Caco-2 (cell line): ENCODE data around the gene MUCL1. TPM values are rescaled to one million over a fixed set of nuclear protein-coding genes. Genes with fewer than 3 reads are reported as not detected.

Experiments used
- BruUV-seq: library from RNA; stranded (reverse); fragments of 400-500 nt; replicated peaks from 2 replicates; lab custom pipeline; 2021; lab: Mats Ljungman, UMichigan
- CTCF ChIA-PET: fragments of 300-600 bp; sonication (Branson Sonifier 250); formaldehyde crosslinking; loops from one replicate; lab custom pipeline; 2022; ENCODE audit warnings: antibody characterized with exemption; lab: Charles Lee
- POLR2A ChIA-PET: fragments of 300-600 bp; sonication (Branson Sonifier 250); formaldehyde crosslinking; loops from one replicate; lab custom pipeline; 2022; ENCODE audit warnings: antibody characterized with exemption; lab: Charles Lee
- DNase-seq, 2 experiments: peaks; one replicate each; pipeline versions ENCODE4 v3.0.0 to v3.0.0-alpha.2; 2020 to 2022
- H3K27me3 ChIP-seq: replicated peaks from 2 replicates; pipeline ENCODE4 v1.6.0; 2011; ENCODE audit warnings: low read length; ENCODE audit not compliant: control insufficient read depth, insufficient read depth
- H3K36me3 ChIP-seq: 2 replicates; pipeline ENCODE4 v1.5.1; 2011; ENCODE audit warnings: low read length; ENCODE audit not compliant: control insufficient read depth, insufficient read depth
- H3K4me1 ChIP-seq: fragments of 250-450 bp; sonication (Bioruptor Pico); 2 replicates; pipeline ENCODE4 v1.5.1; 2020; ENCODE audit warnings: mild to moderate bottlenecking
- H3K4me3 ChIP-seq: 2 replicates; pipeline ENCODE4 v1.5.1; 2011; ENCODE audit warnings: low read depth, mild to moderate bottlenecking, control low read depth, low read length
- H3K9me3 ChIP-seq: fragments of 250-450 bp; sonication (Bioruptor Pico); 2 replicates; pipeline ENCODE4 v1.5.1; 2020; ENCODE audit warnings: mild to moderate bottlenecking, moderate library complexity
- H3K27ac Mint-ChIP-seq: one replicate; pipeline ENCODE4 v1.8.0; 2022; ENCODE audit warnings: mixed read lengths; ENCODE audit not compliant: unreplicated experiment
- H3K27me3 Mint-ChIP-seq: one replicate; pipeline ENCODE4 v1.8.0; 2022; ENCODE audit warnings: mixed read lengths; ENCODE audit not compliant: insufficient read depth, unreplicated experiment
- H3K36me3 Mint-ChIP-seq: one replicate; pipeline ENCODE4 v1.8.0; 2022; ENCODE audit warnings: mild to moderate bottlenecking, mixed read lengths; ENCODE audit not compliant: insufficient read depth, unreplicated experiment
- H3K4me1 Mint-ChIP-seq: one replicate; pipeline ENCODE4 v1.8.0; 2022; ENCODE audit warnings: low read depth, mixed read lengths; ENCODE audit not compliant: unreplicated experiment
- H3K4me3 Mint-ChIP-seq: one replicate; pipeline ENCODE4 v1.8.0; 2022; ENCODE audit warnings: mild to moderate bottlenecking, moderate library complexity, mixed read lengths; ENCODE audit not compliant: unreplicated experiment
- H3K9me3 Mint-ChIP-seq: one replicate; pipeline ENCODE4 v1.8.0; 2022; ENCODE audit warnings: mixed read lengths; ENCODE audit not compliant: unreplicated experiment
- CTCF ChIP-seq, 2 experiments: fragments of 200-600 bp in 1 of 2; IDR thresholded peaks; 1 replicate in 1 of 2; 2 replicates in 1 of 2; pipeline versions ENCODE4 v1.5.1 to v1.8.0; 2011 to 2022; ENCODE audit warnings: antibody characterized with exemption in 1 of 2, control low read depth in 1 of 2, inconsistent platforms in 1 of 2, low read depth in 1 of 2, low read length in 1 of 2, mild to moderate bottlenecking in 1 of 2, moderate library complexity in 1 of 2; ENCODE audit not compliant: insufficient read depth in 1 of 2, severe bottlenecking in 1 of 2, unreplicated experiment in 1 of 2
- intact Hi-C: fragments of 100-400 bp; cut with micrococcal nuclease; formaldehyde crosslinking; loops from one replicate; pipeline ENCODE4 v1.10.0; 2022; ENCODE audit not compliant: unreplicated experiment
- total RNA-seq: library from RNA; stranded (reverse); gene quantifications from 2 replicates; pipeline ENCODE4 v1.2.3, GENCODE V29; 2022

The MUCL1 gene
- total RNA-seq, 1 experiment from 2014 or later, result not detected

- H3K9me3 Mint-ChIP-seq, result no peaks in the 10 kb centered on the region
- DNase-seq, result no peak
- no peaks in the 10 kb centered on the region for H3K36me3 Mint-ChIP-seq
- H3K4me1 ChIP-seq, result no peaks in the 10 kb centered on the region
- no peaks in the 10 kb centered on the region for H3K4me1 Mint-ChIP-seq
- intact Hi-C loops, result no loop called here
- no peaks in the 10 kb centered on the region for H3K9me3 ChIP-seq
- H3K4me3 Mint-ChIP-seq, result no peak overlapping the region
- H3K4me3 ChIP-seq, result no peak overlapping the region
- CTCF ChIA-PET, result no interaction called here
- no peaks in the 10 kb centered on the region for H3K27me3 Mint-ChIP-seq
- no peaks in the 10 kb centered on the region for H3K27me3 ChIP-seq
- H3K36me3 ChIP-seq, result no peaks in the 10 kb centered on the region
- TF ChIP-seq CTCF (IDR thresholded peaks at IDR 0.05; ENCODE audit: insufficient read depth in 1 of 2, low read depth in 1 of 2, low read length in 1 of 2, severe bottlenecking in 1 of 2, unreplicated experiment in 1 of 2), result no peak
- no peak overlapping the region for H3K27ac Mint-ChIP-seq
- BruUV-seq, result no TSS peak
- POLR2A ChIA-PET, result no interaction called here
Measured at GRCh38 chr12:54870617-54871016, 16.3 kb downstream of the MUCL1 start.

- Mint-ChIP-seq H3K9me3 (no peaks in the 10 kb centered on the region), H3K4me1 (no peaks in the 10 kb centered on the region), H3K36me3 (no peaks in the 10 kb centered on the region), H3K4me3 (no peak overlapping the region), H3K27ac (no peak overlapping the region), H3K27me3 (peaks cover 3% of the 10 kb centered on the region)
- Histone ChIP-seq H3K36me3 (no peaks in the 10 kb centered on the region), H3K27me3 (no peaks in the 10 kb centered on the region), H3K9me3 (no peaks in the 10 kb centered on the region), H3K4me3 (no peak overlapping the region), H3K4me1 (no peaks in the 10 kb centered on the region)
- ChIA-PET POLR2A (no interaction called here), CTCF (no interaction called here)
- DNase-seq, result no peak
- intact Hi-C loops, result no loop called here
- no TSS peak for BruUV-seq
- TF ChIP-seq CTCF (IDR thresholded peaks at IDR 0.05; ENCODE audit: insufficient read depth in 1 of 2, low read depth in 1 of 2, low read length in 1 of 2, severe bottlenecking in 1 of 2, unreplicated experiment in 1 of 2), result no peak
Measured at GRCh38 chr12:54879150-54879549, 24.8 kb downstream of the MUCL1 start.

DNA sequence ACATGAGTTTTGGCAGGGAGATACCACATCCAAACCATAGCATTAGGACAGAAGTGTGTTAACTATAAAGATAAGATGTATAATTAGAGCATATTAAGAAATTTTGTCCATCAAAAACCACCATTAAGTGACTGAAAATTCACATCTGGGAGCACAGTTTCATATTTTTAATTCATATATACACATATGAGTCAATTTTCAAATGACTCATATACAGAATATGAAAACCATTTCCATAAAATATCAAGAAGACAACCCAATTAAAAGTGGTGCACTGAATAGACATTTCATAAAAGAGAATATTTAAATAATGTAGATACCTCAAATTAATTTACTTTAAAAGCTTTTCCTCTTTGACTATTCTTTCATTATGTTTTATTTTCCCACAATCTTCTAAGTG, 25.3 kb downstream of the MUCL1 start:
- H3K27me3 Mint-ChIP-seq, result peaks cover 3% of the 10 kb centered on the region
- no peak for TF ChIP-seq CTCF (IDR thresholded peaks at IDR 0.05; ENCODE audit: insufficient read depth in 1 of 2, low read depth in 1 of 2, low read length in 1 of 2, severe bottlenecking in 1 of 2, unreplicated experiment in 1 of 2)
- H3K4me3 Mint-ChIP-seq, result no peak overlapping the region
- POLR2A ChIA-PET, result no interaction called here
- no peak overlapping the region for H3K27ac Mint-ChIP-seq
- BruUV-seq, result no TSS peak
- H3K36me3 ChIP-seq, result no peaks in the 10 kb centered on the region
- H3K4me1 Mint-ChIP-seq, result no peaks in the 10 kb centered on the region
- DNase-seq, result no peak
- H3K9me3 Mint-ChIP-seq, result no peaks in the 10 kb centered on the region
- H3K27me3 ChIP-seq, result no peaks in the 10 kb centered on the region
- intact Hi-C loops, result no loop called here
- H3K4me1 ChIP-seq, result no peaks in the 10 kb centered on the region
- no peaks in the 10 kb centered on the region for H3K9me3 ChIP-seq
- CTCF ChIA-PET, result no interaction called here
- H3K4me3 ChIP-seq, result no peak overlapping the region
- no peaks in the 10 kb centered on the region for H3K36me3 Mint-ChIP-seq
